Ovary (tissue), 9 donors: ENCODE measurements around the gene C6orf163. TPM values are rescaled to one million over a fixed set of nuclear protein-coding genes. Genes with fewer than 3 reads are reported as not detected.

Experiments used
- DNase-seq, 5 donors: peaks; one replicate each; pipeline ENCODE4 v3.0.0-alpha.2; 2019 to 2020
- H3K27ac ChIP-seq, 2 donors: fragments of 200-600 bp; one replicate each; pipeline versions ENCODE4 v1.5.1 to v1.8.0; 2019 to 2022
- H3K27me3 ChIP-seq: fragments of 200-600 bp; one replicate; pipeline ENCODE4 v1.8.0; 2022
- H3K36me3 ChIP-seq: fragments of 200-600 bp; sonication (generic); one replicate; pipeline ENCODE4 v1.5.1; 2019
- H3K4me1 ChIP-seq: one replicate; pipeline ENCODE4 v1.8.1; 2013; ENCODE audit warnings: mild to moderate bottlenecking, moderate library complexity; ENCODE audit not compliant: insufficient read depth
- H3K4me3 ChIP-seq: fragments of 200-600 bp; sonication (generic); one replicate; pipeline ENCODE4 v1.5.1; 2017
- H3K9me3 ChIP-seq, 2 donors: fragments of 200-600 bp in 1 of 2; sonication (generic) in 1 of 2; one replicate each; pipeline versions ENCODE4 v1.5.1 to v1.8.1; 2013 to 2019; ENCODE audit warnings: mild to moderate bottlenecking in 1 of 2, moderate library complexity in 1 of 2
- EP300 ChIP-seq: sonication (generic); formaldehyde crosslinking; IDR thresholded peaks from one replicate; pipeline ENCODE4 v1.6.1; 2017; ENCODE audit warnings: antibody characterized with exemption
- POLR2A ChIP-seq: fragments of 450-650 bp; IDR thresholded peaks from one replicate; pipeline ENCODE4 v1.6.1; 2017; ENCODE audit warnings: antibody characterized with exemption, mild to moderate bottlenecking, moderate library complexity
- WGBS, 3 donors: extraction: QIAGEN DNeasy Blood & Tissue Kit in 1 of 3; methylation state at CpG; one replicate each; pipeline versions ENCODE4 v1.1.5 to v1.1.7; 2013 to 2017; 5-methylcytosine and 5-hydroxymethylcytosine counted together
- intact Hi-C, 4 donors: fragments of 100-400 bp; cut with DNase I; formaldehyde crosslinking; loops; one replicate each; pipeline versions ENCODE4 v1.11.0 to v1.15.1; 2022 to 2023
- polyA plus RNA-seq, 2 donors: library from polyadenylated mRNA; stranded (reverse); fragments of 200-250 nt in 1 of 2; fragments of 350-450 nt in 1 of 2; fragmentation: Illumina TruSeq in 1 of 2; extraction: RNeasy Lipid Tissue Mini Kit (QIAGEN cat#74804) in 1 of 2; gene quantifications; one replicate each; pipeline ENCODE4 v1.2.3, GENCODE V29; 2013 to 2014
- total RNA-seq, 7 donors: library from RNA; depleted of rRNA in 2 of 7; stranded (reverse); fragments of >200 nt in 2 of 7; fragmentation: NEBNext Ultra II Directional in 3 of 7; extraction: Animal tissue kit (Norgen Biotek cat#: 25700) in 3 of 7; gene quantifications; one replicate each; pipeline versions ENCODE4 v1.1.0 to v1.2.4, GENCODE V29; 2016 to 2023
- TF ChIP-seq, protein P1 (sequence below), 3 donors: fragments of 450-650 bp in 2 of 3; fragments of 200-600 bp in 1 of 3; IDR thresholded peaks; one replicate each; pipeline versions ENCODE4 v1.5.1 to v1.8.0; 2016 to 2022; ENCODE audit warnings: antibody characterized with exemption in 3 of 3, mild to moderate bottlenecking in 1 of 3
- donor health status: DM: no; HTN: no; CAD: no; lungs with moderate emphysema.
- donor health status: DM: no; HTN: no; CAD: no.
- donor health status: Bipolar disorder and iron deficiency.
- donor health status: DM: yes; HTN: yes; CAD: no.
- donor health status: DM: no; HTN: no; CAD: no.
- donor health status: DM: yes; HTN: yes; CAD: no.

The C6orf163 gene
- total and polyA plus RNA-seq, 9 donors = 1.3 to 4.1 (median 2.8) TPM

DNA sequence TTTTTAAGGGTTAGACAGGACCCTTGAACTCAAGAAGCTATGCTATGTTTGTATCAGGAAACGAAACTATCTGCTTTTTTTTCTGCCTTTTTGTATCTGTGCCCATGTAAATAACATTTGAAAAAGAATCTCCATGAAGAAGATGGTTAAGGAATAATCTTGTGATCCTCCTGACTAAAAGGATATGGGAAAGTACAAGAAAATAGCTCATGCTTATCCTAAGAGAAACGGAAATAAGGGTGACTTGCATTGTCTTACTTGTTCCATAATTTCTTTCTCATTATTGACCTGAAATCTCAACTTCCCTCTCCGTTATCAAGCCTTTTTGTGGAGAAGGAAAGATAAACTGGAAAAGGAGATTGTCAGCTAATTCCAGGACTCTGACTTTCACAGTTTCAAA lies 57.2 kb downstream of the C6orf163 start:
- TF ChIP-seq EP300 (no peak), POLR2A (no peak)
- TF ChIP-seq, protein P1, sequence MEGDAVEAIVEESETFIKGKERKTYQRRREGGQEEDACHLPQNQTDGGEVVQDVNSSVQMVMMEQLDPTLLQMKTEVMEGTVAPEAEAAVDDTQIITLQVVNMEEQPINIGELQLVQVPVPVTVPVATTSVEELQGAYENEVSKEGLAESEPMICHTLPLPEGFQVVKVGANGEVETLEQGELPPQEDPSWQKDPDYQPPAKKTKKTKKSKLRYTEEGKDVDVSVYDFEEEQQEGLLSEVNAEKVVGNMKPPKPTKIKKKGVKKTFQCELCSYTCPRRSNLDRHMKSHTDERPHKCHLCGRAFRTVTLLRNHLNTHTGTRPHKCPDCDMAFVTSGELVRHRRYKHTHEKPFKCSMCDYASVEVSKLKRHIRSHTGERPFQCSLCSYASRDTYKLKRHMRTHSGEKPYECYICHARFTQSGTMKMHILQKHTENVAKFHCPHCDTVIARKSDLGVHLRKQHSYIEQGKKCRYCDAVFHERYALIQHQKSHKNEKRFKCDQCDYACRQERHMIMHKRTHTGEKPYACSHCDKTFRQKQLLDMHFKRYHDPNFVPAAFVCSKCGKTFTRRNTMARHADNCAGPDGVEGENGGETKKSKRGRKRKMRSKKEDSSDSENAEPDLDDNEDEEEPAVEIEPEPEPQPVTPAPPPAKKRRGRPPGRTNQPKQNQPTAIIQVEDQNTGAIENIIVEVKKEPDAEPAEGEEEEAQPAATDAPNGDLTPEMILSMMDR (IDR thresholded peaks at IDR 0.05) = no peak
- WGBS, 3 donors = 28 to 51% (median 33%) methylated on average over 3 of the region's 3 CpGs
- Histone ChIP-seq H3K4me1 (no peaks in the 10 kb centered on the region), H3K4me3 (no peak overlapping the region), H3K36me3 (no peaks in the 10 kb centered on the region), H3K9me3 (no peaks in the 10 kb centered on the region), H3K27me3 (no peaks in the 10 kb centered on the region), H3K27ac (no peak overlapping the region)
- DNase-seq = no peak
- intact Hi-C loops = loop anchor here in 1 of 4 donors (10.0 kb wide), 1 partner anchor 183 kb away; the partner anchor contains the start of gene RARS2

DNA sequence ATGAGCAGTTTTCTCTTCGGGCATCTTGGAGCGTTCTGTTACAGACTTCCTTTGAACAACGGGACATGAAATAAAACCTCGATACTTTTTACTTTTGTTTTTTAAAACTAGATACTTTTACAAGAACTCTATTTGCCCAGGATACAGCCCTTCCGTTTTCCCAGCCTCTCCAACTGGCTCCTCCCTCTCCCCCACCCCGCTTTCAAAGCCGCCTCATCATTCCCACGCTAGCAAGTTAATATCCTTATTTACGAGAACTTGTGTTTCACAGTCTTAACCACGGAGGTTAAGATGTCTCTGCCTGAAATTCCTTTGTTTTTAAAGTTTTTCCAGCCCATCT lies 62.9 kb downstream of the C6orf163 start:
- Histone ChIP-seq H3K9me3 (no peaks in the 10 kb centered on the region), H3K27me3 (no peaks in the 10 kb centered on the region), H3K27ac (peak overlapping the region in 1 of 2 donors; percentile 59), H3K4me1 (no peaks in the 10 kb centered on the region), H3K4me3 (peak overlapping the region; percentile 76), H3K36me3 (no peaks in the 10 kb centered on the region)
- TF ChIP-seq EP300 (no peak), POLR2A (no peak)
- TF ChIP-seq, protein P1 (IDR thresholded peaks at IDR 0.05) = no peak
- WGBS, 3 donors = 0 to 1% (median 0%) methylated on average over 10 of the region's 10 CpGs
- intact Hi-C loops = loop anchor here in 1 of 4 donors (10.0 kb wide), 1 partner anchor 177 kb away; the partner anchor contains the start of gene RARS2
- no peak for DNase-seq

DNA sequence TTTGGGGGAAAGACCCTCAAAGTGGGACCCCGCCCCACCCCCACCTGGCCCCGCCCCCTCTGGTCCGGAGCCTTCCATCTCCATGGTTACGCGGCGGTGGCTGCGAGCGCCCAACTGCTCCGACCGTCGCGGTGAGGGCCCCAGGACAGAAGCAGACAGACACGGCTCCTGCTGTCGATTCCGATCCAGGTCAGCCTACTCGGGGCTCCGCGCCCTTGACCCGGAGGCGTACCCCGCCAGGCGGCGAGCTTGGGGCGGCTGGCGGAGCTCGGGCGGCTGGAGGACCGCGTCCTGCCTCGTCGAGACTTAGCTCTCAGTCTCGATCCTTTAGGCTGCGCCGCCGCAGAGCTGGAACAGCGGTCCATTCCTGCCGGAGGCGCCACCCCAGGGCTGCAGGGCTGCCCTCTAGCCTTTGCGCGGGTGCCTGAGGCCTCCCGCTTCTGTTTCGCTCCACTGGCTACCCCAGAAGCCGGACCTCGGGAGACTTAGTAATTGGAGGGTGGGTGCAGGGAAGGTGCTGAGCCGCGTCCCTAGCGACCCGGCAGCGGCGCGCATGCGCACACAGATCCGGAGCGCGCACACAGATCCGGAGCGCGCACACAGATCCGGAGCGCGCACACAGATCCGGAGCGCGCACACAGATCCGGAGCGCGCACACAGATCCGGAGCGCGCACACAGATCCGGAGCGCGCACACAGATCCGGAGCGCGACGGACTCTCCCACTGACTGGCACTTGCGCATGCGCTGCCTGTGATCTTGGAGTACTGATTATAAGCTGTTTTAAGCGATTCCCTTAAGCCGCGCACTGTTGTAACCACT lies 63.5 kb downstream of the C6orf163 start, which contains the start of gene CFAP206:
Gene CFAP206 (plus strand): TSS at position 72 of the 820 bp plus-strand sequence. CDS start 1,868 bp downstream, outside the sequence.
- Histone ChIP-seq H3K9me3 (no peaks in the 10 kb centered on the region), H3K27me3 (no peaks in the 10 kb centered on the region), H3K27ac (peak within 1 kb of the TSS; percentile 2 to 59), H3K4me3 (peak within 1 kb of the TSS; percentile 76), H3K36me3 (no peaks in the 10 kb centered on the region), H3K4me1 (no peaks in the 10 kb centered on the region)
- intact Hi-C loops = loop anchor here in 1 of 4 donors (10.0 kb wide), 1 partner anchor 177 kb away; the partner anchor contains the start of gene RARS2
- DNase-seq = peak; percentile 76 to 84 (median 80)
- 0% methylated on average over 56 to 68 of the region's 82 CpGs for WGBS, 3 donors
- TF ChIP-seq POLR2A = no peak
- TF ChIP-seq, protein P1 (IDR thresholded peaks at IDR 0.05) = no peak

DNA sequence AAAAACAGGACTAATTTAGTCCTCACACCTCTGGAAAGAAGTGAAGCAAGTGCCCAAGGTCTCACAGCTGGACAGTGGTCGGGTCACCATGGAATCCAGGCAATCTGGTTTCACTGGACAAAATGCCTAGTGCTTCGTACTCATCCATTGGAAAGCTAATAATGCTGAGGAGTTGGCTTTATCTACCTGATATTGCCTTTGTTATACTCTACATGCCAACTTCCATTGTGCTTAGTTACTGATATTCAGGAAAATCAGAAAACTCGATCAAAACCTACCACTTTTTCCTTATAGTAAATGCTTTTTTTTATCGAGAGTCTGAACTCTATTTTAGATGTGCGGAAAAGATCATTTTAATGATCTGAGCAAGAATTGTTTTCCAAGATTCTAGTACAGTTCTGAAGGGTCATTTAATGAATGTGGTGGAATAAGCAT lies 64.1 kb downstream of the C6orf163 start:
- intact Hi-C loops = loop anchor here in 1 of 4 donors (10.0 kb wide), 1 partner anchor 176 kb away; the partner anchor contains the start of gene RARS2
- DNase-seq = no peak
- 31 to 40% (median 34%) methylated on average over 5 of the region's 5 CpGs for WGBS, 3 donors

More for the DNA sequence above, 64.1 kb downstream of the C6orf163 start:
- Histone ChIP-seq H3K27ac (no peak overlapping the region), H3K36me3 (no peaks in the 10 kb centered on the region), H3K27me3 (no peaks in the 10 kb centered on the region), H3K9me3 (no peaks in the 10 kb centered on the region), H3K4me3 (peak overlapping the region; percentile 76), H3K4me1 (no peaks in the 10 kb centered on the region)
- no peak for TF ChIP-seq EP300
- TF ChIP-seq POLR2A = no peak
- TF ChIP-seq, protein P1 (IDR thresholded peaks at IDR 0.05) = no peak

Other genes starting within 250 kb of the C6orf163 start
- gene CGA, start 249.7 kb upstream of the C6orf163 start, total RNA-seq = not detected
- not detected for gene CGA, start 249.7 kb upstream of the C6orf163 start, polyA plus RNA-seq
- 100 to 1,000 TPM in 1 of 7 donors, 10 to 100 TPM in 6; 37.6 to 158 (median 82.7) TPM for gene ZNF292, start 189.2 kb upstream of the C6orf163 start, total RNA-seq
- 10 to 100 TPM in 1 of 2 donors, 1 to 10 TPM in 1; 8.5 to 13.5 TPM for gene ZNF292, start 189.2 kb upstream of the C6orf163 start, polyA plus RNA-seq
- gene SMIM8, start 22.2 kb upstream of the C6orf163 start, total RNA-seq = 10 to 100 TPM; 10.7 to 18.6 (median 12.6) TPM
- gene SMIM8, start 22.2 kb upstream of the C6orf163 start, polyA plus RNA-seq = 1 to 10 TPM; 5.9 to 9.7 TPM
- gene GJB7, start 15.5 kb upstream of the C6orf163 start, total RNA-seq = 1 to 10 TPM in 1 of 7 donors, under 1 TPM in 2, not detected in 4; 0.24 to 2.0 (median 0.41) TPM
- gene GJB7, start 15.5 kb upstream of the C6orf163 start, polyA plus RNA-seq = not detected
- gene CFAP206, start 63.2 kb downstream of the C6orf163 start, total RNA-seq = 1 to 10 TPM in 2 of 7 donors, under 1 TPM in 4, not detected in 1; 0.25 to 9.5 (median 0.73) TPM
- gene CFAP206, start 63.2 kb downstream of the C6orf163 start, polyA plus RNA-seq = under 1 TPM; 0.15 to 0.47 TPM
- gene SLC35A1, start 128.2 kb downstream of the C6orf163 start, total RNA-seq = 10 to 100 TPM; 16.6 to 24.6 (median 21.2) TPM
- gene SLC35A1, start 128.2 kb downstream of the C6orf163 start, polyA plus RNA-seq = 10 to 100 TPM; 21.8 to 23.6 TPM
- gene RARS2, start 245.2 kb downstream of the C6orf163 start, total RNA-seq = 10 to 100 TPM; 14.0 to 30.6 (median 24.6) TPM
- 10 to 100 TPM; 18.8 to 40.4 TPM for gene RARS2, start 245.2 kb downstream of the C6orf163 start, polyA plus RNA-seq
- gene ORC3, start 245.3 kb downstream of the C6orf163 start, total RNA-seq = 10 to 100 TPM; 18.2 to 35.8 (median 26.7) TPM
- gene ORC3, start 245.3 kb downstream of the C6orf163 start, polyA plus RNA-seq = 10 to 100 TPM; 17.4 to 24.6 TPM